HG03175 (cell line): ENCODE measurements around the gene HS3ST4.

Source experiments
- ATAC-seq: cut with Tn5 transposase; IDR thresholded peaks from one replicate; pipeline ENCODE4 v1.9.1; 2021; ENCODE audit warnings: mild to moderate bottlenecking, moderate library complexity; ENCODE audit not compliant: unreplicated experiment

The HS3ST4 gene

DNA sequence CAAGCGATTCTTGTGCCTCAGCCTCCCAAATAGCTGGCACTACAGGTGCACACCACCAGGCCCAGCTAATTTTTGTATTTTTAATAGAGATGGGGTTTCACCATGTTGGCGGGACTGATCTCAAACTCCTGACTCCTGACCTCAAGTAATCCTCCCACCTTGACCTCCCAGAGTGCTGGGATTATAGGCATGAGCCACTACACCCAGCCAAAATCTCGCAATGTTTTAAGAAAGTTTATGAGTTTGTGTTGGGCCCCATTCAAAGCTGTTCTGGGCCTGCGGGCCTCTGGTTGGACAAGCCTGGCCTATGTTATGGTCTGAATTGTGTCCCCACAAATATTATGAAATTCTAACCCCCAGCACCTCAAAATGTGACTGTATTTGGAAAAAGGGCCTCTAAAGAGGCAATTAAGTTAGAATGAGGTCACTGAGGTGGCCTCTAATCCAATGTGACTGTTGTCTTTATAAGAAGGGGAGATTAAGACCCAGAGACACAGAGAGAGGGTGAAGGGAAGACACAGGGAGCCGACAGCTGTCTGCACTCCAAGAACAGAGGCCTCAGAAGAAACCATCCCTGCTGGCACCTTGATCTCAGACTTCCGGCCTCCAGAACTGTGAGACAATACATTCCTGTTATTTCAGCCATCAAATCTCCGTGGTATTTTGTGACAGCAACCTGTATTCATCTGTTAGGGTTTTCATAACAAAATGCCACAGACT, 469.9 kb downstream of the HS3ST4 start:
- no peak for ATAC-seq

DNA sequence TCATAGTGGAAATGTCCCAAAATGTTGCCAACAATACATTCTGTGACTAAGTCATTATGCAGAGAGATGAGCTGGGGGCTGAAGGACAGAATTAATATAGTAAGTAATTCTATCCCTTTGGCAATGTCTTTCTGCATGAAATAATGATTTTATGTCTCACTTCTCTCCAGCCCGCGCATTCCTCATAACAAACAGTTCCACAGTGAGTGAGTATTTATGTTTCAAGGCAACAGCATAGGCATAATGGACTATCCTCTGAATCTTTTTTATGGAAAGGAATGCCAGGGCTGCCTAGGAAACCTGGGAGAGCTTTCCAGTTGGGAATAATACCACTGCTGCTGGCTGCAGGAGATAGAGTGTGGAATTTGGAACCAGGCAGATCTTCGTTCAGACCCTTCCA, 477.7 kb downstream of the HS3ST4 start:
- ATAC-seq, result no peak

DNA sequence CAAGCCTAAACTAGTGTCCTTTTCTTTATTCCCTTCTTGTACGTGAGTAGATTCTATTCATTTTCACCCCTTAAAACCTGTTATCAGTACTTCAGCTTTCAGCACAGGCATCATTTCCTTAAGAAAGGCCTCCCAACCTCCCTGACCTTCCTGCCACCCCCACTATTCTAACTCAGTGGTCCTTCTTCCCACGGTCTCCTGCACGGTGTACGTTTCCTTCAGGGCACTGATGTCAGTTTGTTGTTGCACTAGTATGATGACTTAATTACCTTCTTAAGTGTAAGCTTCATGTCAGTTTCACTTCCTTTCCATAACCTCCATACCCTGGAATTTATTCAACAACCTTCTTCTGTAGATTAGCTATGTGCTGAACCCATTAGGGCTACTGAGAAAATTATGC, 484.2 kb downstream of the HS3ST4 start:
- ATAC-seq, result no peak

DNA sequence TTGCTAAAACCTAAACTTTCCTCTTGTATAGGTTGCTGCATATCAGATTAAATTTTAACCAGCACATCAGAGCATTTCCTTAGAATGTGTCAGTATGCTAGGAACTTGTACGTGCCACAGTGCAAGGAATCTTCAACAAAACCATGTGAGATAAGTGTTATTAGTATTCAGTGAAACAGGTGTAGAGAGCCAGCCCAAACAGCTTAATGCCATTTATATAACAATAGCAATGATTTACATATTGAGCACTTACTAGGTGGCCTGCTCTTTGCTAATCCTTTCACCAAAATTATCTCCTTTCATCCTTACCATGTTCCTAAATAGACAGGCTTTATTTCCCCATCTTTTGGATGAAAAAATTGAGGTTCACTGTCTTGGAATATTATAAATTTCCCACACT, 485.7 kb downstream of the HS3ST4 start:
- ATAC-seq, result no peak

DNA sequence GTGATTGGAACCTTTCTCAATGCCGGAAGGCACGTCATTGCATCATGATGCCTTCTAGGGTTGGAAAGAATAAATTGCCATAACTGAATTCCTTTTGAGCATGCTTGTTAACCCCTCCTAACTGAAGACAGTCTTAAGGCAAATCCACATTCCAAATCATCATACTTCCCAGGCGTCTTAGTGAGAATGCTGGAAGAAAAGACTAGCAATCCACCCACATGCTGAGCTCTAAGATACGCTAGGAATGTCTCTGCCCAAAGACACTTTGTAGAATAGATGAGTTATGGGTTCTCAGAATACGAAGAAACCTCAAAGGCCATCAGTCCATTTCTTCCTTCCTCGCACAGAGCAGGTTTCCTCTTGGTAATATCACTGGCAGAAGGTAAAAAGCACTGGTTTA, 486.5 kb downstream of the HS3ST4 start:
- no peak for ATAC-seq

DNA sequence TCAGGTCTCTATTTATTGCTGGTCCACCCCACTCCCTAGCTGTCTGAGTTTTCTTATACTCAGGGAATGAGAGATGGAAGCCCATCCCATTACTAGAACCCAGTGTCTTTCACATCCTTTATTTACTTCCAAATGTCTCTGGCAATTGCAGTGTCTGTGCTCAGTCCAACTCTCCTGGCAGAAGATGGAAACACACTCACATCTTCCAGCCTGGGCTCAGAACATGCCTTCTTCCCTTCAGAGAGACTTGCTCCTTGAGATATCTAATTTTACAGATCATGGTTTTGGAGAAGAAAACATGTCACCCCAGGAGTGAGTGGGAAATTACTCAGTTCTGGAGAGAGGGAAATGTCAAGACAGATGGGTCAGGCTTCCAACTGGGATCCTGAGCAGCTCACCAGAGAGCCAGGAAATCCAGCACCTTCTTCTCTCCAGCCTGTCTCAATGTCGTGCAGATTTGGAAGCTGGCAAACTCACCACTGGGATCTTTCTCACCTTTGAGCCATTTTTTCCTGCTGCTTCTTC, 494.4 kb downstream of the HS3ST4 start:
- ATAC-seq, result no peak
